ENCODE results near the gene COX6B2. TPM values are rescaled to one million over a fixed set of nuclear protein-coding genes. Genes with fewer than 3 reads are reported as not detected.
"Not testable (repeated sequence)": the region's sequence is repeated elsewhere in the genome, so short reads cannot be mapped to it uniquely, and the experiment has no call there.

COX6B2 gene, protein sequence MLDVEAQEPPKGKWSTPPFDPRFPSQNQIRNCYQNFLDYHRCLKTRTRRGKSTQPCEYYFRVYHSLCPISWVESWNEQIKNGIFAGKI
- total RNA-seq, result 0.16 TPM in 1 of 2 replicates, not detected in the other
- long read RNA-seq, result 0 reads

DNA sequence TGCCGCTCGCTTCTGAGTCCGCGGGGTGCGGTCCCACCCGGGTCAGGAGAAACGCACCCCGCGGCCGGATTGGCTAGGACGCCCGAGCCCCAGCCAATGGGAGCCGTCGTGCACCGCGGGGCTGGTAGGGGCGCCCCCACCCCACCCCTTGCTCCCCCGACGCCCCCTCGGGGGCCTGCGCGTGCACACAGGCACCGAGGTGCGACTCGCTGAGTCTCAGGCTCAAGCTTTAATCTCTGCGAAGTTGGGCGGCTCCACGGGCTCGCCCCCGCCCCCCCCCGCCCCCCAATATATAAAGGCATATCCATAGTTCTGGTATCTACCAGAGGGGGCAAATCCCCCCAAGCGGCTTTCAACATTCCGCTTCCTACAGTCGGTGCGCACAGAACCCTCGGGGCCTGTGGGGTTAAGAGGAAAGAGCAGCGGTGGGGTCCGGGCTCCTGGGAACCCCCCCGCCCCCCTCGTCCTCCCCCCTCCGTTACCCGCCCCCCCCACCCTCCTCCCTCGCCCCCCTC lies at the start of gene COX6B2:
Gene COX6B2, minus strand, starts transcription at position 22 of the 515 bp plus-strand sequence. CDS start 198 bp downstream, outside the sequence.
- Mint-ChIP-seq H3K4me1 (peaks cover 8% of the 10 kb centered on the region), H3K9me3 (no peaks in the 10 kb centered on the region), H3K36me3 (ENCODE audit: low read depth) (no peaks in the 10 kb centered on the region), H3K27me3 (ENCODE audit: low read depth) (peaks cover 76% of the 10 kb centered on the region), H3K27ac (ENCODE audit: unreplicated experiment) (no peak within 1 kb of the TSS), H3K4me3 (peak within 1 kb of the TSS; percentile 59)
- TF ChIP-seq, protein P1, sequence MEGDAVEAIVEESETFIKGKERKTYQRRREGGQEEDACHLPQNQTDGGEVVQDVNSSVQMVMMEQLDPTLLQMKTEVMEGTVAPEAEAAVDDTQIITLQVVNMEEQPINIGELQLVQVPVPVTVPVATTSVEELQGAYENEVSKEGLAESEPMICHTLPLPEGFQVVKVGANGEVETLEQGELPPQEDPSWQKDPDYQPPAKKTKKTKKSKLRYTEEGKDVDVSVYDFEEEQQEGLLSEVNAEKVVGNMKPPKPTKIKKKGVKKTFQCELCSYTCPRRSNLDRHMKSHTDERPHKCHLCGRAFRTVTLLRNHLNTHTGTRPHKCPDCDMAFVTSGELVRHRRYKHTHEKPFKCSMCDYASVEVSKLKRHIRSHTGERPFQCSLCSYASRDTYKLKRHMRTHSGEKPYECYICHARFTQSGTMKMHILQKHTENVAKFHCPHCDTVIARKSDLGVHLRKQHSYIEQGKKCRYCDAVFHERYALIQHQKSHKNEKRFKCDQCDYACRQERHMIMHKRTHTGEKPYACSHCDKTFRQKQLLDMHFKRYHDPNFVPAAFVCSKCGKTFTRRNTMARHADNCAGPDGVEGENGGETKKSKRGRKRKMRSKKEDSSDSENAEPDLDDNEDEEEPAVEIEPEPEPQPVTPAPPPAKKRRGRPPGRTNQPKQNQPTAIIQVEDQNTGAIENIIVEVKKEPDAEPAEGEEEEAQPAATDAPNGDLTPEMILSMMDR (conservative IDR thresholded peaks at IDR 0.05), result no peak
- DNase-seq (ENCODE audit: low read depth, low spot score), result no peak

DNA sequence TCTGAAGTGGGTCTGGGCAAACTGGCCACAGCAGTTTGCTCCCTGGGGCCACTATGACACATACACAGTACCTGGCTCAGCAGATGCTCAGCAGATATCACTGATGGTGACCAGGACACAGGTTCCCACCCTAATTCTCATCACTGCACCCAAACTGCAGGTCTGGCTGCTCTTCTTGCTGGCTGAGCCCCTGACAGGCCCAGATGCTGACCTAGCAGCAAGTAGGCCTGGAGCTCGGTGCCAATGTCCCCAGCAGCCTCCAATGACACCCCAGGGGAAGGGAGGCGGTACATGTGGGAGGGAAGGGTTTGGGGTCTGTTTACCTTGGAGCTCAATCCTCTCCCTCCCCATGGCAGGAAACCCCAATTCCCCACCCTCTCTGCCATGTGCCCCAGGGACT lies 48.0 kb upstream of the COX6B2 start:
- H3K27ac Mint-ChIP-seq (ENCODE audit: unreplicated experiment), result no peak overlapping the region
- TF ChIP-seq, protein P1 (conservative IDR thresholded peaks at IDR 0.05), result no peak
- DNase-seq (ENCODE audit: low read depth, low spot score), result no peak
- peaks cover 14% of the 10 kb centered on the region for H3K27me3 Mint-ChIP-seq (ENCODE audit: low read depth)
- no peaks in the 10 kb centered on the region for H3K9me3 Mint-ChIP-seq
- H3K4me3 Mint-ChIP-seq, result peak overlapping the region; percentile 82
- H3K4me1 Mint-ChIP-seq, result peaks cover 34% of the 10 kb centered on the region
- peaks cover 35% of the 10 kb centered on the region for H3K36me3 Mint-ChIP-seq (ENCODE audit: low read depth)

DNA sequence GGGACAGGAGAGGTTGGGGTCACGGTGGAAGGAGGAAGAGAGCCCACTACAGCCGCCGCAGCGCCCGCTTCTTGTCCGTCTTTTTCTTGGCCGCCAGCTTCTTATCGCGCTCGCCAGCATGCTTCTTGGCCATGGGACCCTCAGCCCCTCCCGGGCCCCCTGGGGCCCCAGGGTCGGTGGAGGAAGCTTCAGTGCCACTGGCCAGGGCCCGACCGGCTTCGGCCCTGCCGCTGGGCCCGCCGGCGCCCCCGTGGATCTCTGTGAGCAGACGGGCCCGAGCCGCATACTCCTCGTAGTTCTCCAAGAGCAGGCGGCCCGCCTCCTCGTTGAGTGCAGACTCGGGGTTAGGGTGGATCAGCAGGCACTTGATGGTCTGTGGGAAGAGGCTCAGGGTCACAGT lies 46.9 kb upstream of the COX6B2 start:
- not testable (repeated sequence) for H3K4me3 Mint-ChIP-seq; H3K27ac Mint-ChIP-seq (ENCODE audit: unreplicated experiment); H3K9me3 Mint-ChIP-seq; DNase-seq (ENCODE audit: low read depth, low spot score)
- Mint-ChIP-seq H3K36me3 (ENCODE audit: low read depth) (peaks cover 31% of the 10 kb centered on the region), H3K4me1 (peaks cover 34% of the 10 kb centered on the region), H3K27me3 (ENCODE audit: low read depth) (peaks cover 16% of the 10 kb centered on the region)

DNA sequence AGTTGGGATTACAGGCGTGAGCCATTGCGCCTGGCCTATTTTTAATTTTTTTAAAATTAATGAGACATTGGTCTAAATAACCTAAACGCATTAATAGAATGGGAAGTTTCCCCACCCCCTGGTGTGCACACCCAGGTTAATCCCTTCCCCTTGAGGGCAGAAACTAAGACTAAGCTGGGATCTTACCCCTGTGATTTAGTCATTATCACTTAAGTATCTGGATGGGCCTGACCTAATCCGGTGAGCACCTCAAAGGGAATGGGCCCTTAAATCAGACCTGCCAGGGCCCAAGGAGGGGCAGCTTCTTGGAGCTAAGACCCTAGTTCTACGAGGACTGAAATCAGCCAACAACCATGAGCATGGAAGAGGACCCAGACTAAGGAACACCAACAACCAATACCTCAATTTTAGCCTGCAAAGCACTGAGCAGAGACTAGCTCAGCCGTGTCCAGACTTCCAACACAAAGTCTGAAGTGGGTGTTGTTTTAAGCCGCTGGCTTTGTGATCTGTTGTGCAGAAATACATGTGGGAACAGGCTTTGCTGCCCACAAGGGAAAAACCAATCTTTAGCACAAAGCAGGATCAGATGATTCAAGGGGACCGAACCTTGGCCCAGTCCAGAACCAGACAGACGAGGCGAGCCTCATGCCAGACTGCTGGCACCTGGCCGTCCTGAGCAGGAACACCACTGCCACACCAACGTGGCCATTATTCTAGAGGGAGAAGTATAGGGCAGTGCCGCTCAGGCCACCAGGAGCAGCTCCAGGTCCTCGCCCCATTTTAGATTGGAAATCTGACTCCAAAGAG lies 46.0 kb upstream of the COX6B2 start:
- no peak for DNase-seq (ENCODE audit: low read depth, low spot score)
- TF ChIP-seq, protein P1 (conservative IDR thresholded peaks at IDR 0.05), result no peak
- Mint-ChIP-seq H3K36me3 (ENCODE audit: low read depth) (peaks cover 22% of the 10 kb centered on the region), H3K4me1 (peaks cover 25% of the 10 kb centered on the region), H3K4me3 (peak overlapping the region; percentile 72), H3K27ac (ENCODE audit: unreplicated experiment) (no peak overlapping the region), H3K9me3 (peaks cover 2% of the 10 kb centered on the region), H3K27me3 (ENCODE audit: low read depth) (peaks cover 10% of the 10 kb centered on the region)

DNA sequence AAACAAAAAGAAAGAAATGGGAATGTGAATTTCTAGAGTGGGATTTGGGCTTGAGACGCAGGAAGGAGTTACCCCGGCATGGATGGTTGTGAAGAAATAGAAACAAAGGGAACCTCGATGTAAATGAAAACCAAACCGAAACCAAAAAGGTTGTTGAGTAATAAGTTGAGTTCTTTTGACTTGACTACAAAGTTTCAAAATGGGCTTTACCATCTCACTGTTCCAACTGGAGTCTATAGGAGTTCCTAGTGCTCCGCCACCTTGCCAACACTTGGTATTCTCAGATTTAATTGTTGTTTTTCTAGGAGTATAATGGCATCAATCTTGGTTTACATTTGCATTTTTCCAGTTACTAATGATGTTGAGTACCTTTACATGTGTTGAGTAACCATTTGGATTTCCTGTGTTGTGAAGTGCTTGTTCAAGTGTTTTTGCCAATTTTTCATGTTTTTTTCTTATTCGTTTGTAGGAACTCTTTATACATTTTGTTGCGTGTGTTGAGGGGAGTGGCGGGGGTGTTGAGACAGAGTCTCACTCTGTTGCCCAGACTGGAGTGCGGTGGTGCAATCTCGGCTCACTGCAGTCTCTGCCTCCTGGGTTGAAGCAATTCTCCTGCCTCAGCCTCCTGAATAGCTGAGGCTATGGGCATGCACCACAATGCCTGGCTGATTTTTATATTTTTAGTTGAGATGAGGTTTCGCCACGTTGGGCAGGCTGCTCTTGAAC lies 43.8 kb upstream of the COX6B2 start:
- Mint-ChIP-seq H3K4me1 (peaks cover 22% of the 10 kb centered on the region), H3K27ac (ENCODE audit: unreplicated experiment) (no peak overlapping the region), H3K36me3 (ENCODE audit: low read depth) (peaks cover 21% of the 10 kb centered on the region), H3K27me3 (ENCODE audit: low read depth) (peaks cover 11% of the 10 kb centered on the region), H3K9me3 (peaks cover 2% of the 10 kb centered on the region), H3K4me3 (peak overlapping the region; percentile 35)
- DNase-seq (ENCODE audit: low read depth, low spot score), result no peak
- TF ChIP-seq, protein P1 (conservative IDR thresholded peaks at IDR 0.05), result no peak
